RWPE2 (cell line): ENCODE results near the gene FUT1.

ENCODE experiments used
- ATAC-seq: fragments of 200-7000 bp; cut with Tn5 transposase; 3 replicates; pipeline ENCODE4 v1.9.1; 2021; ENCODE audit warnings: low read depth
- DNase-seq: peaks from one replicate; pipeline ENCODE4 v3.0.0-alpha.2; 2020; ENCODE audit warnings: low spot score
- H3K27ac ChIP-seq: fragments of 450-650 bp; 2 replicates; pipeline ENCODE4 v1.5.1; 2017; ENCODE audit warnings: mild to moderate bottlenecking; ENCODE audit not compliant: poor library complexity, severe bottlenecking
- H3K27me3 ChIP-seq: fragments of 250-450 bp; sonication (Bioruptor Pico); 2 replicates; pipeline ENCODE4 v1.5.1; 2021; ENCODE audit warnings: mild to moderate bottlenecking, moderate library complexity; ENCODE audit not compliant: insufficient read depth, poor library complexity, severe bottlenecking
- H3K36me3 ChIP-seq: fragments of 250-450 bp; sonication (Bioruptor Pico); 2 replicates; pipeline ENCODE4 v1.5.1; 2020; ENCODE audit warnings: low read depth, mild to moderate bottlenecking, moderate library complexity
- H3K4me1 ChIP-seq: fragments of 250-450 bp; sonication (Bioruptor Pico); 2 replicates; pipeline ENCODE4 v1.5.1; 2021; ENCODE audit warnings: mild to moderate bottlenecking, moderate library complexity; ENCODE audit not compliant: insufficient read depth, poor library complexity, severe bottlenecking
- H3K4me3 ChIP-seq: fragments of 250-450 bp; sonication (Bioruptor Pico); 2 replicates; pipeline ENCODE4 v1.5.1; 2021; ENCODE audit warnings: mild to moderate bottlenecking, moderate library complexity; ENCODE audit not compliant: severe bottlenecking
- H3K9me3 ChIP-seq: fragments of 250-450 bp; sonication (Bioruptor Pico); 2 replicates; pipeline ENCODE4 v1.5.1; 2021; ENCODE audit warnings: mild to moderate bottlenecking, moderate library complexity; ENCODE audit not compliant: severe bottlenecking
- CTCF ChIP-seq: fragments of 450-650 bp; IDR thresholded peaks from one replicate; pipeline ENCODE4 v1.5.1; 2017; ENCODE audit warnings: mild to moderate bottlenecking, moderate library complexity; ENCODE audit not compliant: poor library complexity, severe bottlenecking

The FUT1 gene

GRCh38 chr19:48722196-48722708 is 30.2 kb downstream of the FUT1 start:
- no peaks in the 10 kb centered on the region for H3K27me3 ChIP-seq
- no peaks in the 10 kb centered on the region for H3K36me3 ChIP-seq
- H3K27ac ChIP-seq = no peak overlapping the region
- no peaks in the 10 kb centered on the region for H3K9me3 ChIP-seq
- H3K4me1 ChIP-seq = peaks cover 13% of the 10 kb centered on the region
- ATAC-seq (no peak), DNase-seq (no peak)
- H3K4me3 ChIP-seq = no peak overlapping the region
- no peak for TF ChIP-seq CTCF

GRCh38 chr19:48720613-48721296 is 31.7 kb downstream of the FUT1 start:
- no peaks in the 10 kb centered on the region for H3K27me3 ChIP-seq
- peak overlapping the region; percentile 47 for H3K4me3 ChIP-seq
- H3K9me3 ChIP-seq = no peaks in the 10 kb centered on the region
- TF ChIP-seq CTCF = no peak
- H3K36me3 ChIP-seq = no peaks in the 10 kb centered on the region
- DNase-seq (peak; percentile 98), ATAC-seq (peak; percentile 91)
- H3K27ac ChIP-seq = peak overlapping the region; percentile 32
- peaks cover 12% of the 10 kb centered on the region for H3K4me1 ChIP-seq

GRCh38 chr19:48720251-48720612 is 32.2 kb downstream of the FUT1 start:
- TF ChIP-seq CTCF = no peak
- Histone ChIP-seq H3K9me3 (no peaks in the 10 kb centered on the region), H3K27me3 (no peaks in the 10 kb centered on the region), H3K27ac (no peak overlapping the region), H3K4me1 (peaks cover 6% of the 10 kb centered on the region), H3K4me3 (peak overlapping the region; percentile 47), H3K36me3 (no peaks in the 10 kb centered on the region)
- ATAC-seq = no peak
- no peak for DNase-seq

- no peak for TF ChIP-seq CTCF
- DNase-seq = no peak
- Histone ChIP-seq H3K4me1 (no peaks in the 10 kb centered on the region), H3K27ac (peak within 1 kb of the TSS; percentile 32), H3K9me3 (no peaks in the 10 kb centered on the region), H3K27me3 (no peaks in the 10 kb centered on the region), H3K4me3 (peak within 1 kb of the TSS; percentile 47), H3K36me3 (no peaks in the 10 kb centered on the region)
- ATAC-seq = no peak
These were observed 32.9 kb downstream of the FUT1 start, which contains the start of gene MAMSTR for GRCh38 chr19:48719263-48720171. Gene MAMSTR (minus strand): TSS chr19:48719725. CDS start chr19:48719031, 694 bp downstream.
